ENCODE measurements around the gene PVALB. TPM values are rescaled to one million over a fixed set of nuclear protein-coding genes. Genes with fewer than 3 reads are reported as not detected.

PVALB gene
- total RNA-seq, 1 donor from 2014 or later, result not detected

GRCh38 chr22:36860017-36860416 lies 43.2 kb upstream of the PVALB start:
- no peak for TF ChIP-seq CTCF (IDR thresholded peaks at IDR 0.05)
- Mint-ChIP-seq H3K9me3 (ENCODE audit: unreplicated experiment) (no peaks in the 10 kb centered on the region), H3K36me3 (ENCODE audit: unreplicated experiment) (no peaks in the 10 kb centered on the region), H3K4me1 (ENCODE audit: unreplicated experiment) (peaks cover 4% of the 10 kb centered on the region), H3K4me3 (ENCODE audit: unreplicated experiment) (no peak overlapping the region), H3K27me3 (ENCODE audit: unreplicated experiment) (peaks cover 24% of the 10 kb centered on the region), H3K27ac (ENCODE audit: unreplicated experiment) (no peak overlapping the region)
- DNase-seq (ENCODE audit: extremely low spot score, unreplicated experiment), result no peak

GRCh38 chr22:36858966-36859365 lies 42.1 kb upstream of the PVALB start:
- H3K4me3 Mint-ChIP-seq (ENCODE audit: unreplicated experiment), result no peak overlapping the region
- DNase-seq (ENCODE audit: extremely low spot score, unreplicated experiment), result no peak
- H3K4me1 Mint-ChIP-seq (ENCODE audit: unreplicated experiment), result peaks cover 4% of the 10 kb centered on the region
- H3K27me3 Mint-ChIP-seq (ENCODE audit: unreplicated experiment), result peaks cover 25% of the 10 kb centered on the region
- no peaks in the 10 kb centered on the region for H3K9me3 Mint-ChIP-seq (ENCODE audit: unreplicated experiment)
- no peak for TF ChIP-seq CTCF (IDR thresholded peaks at IDR 0.05)
- H3K36me3 Mint-ChIP-seq (ENCODE audit: unreplicated experiment), result no peaks in the 10 kb centered on the region
- no peak overlapping the region for H3K27ac Mint-ChIP-seq (ENCODE audit: unreplicated experiment)

GRCh38 chr22:36858156-36858555 lies 41.3 kb upstream of the PVALB start:
- no peak overlapping the region for H3K27ac Mint-ChIP-seq (ENCODE audit: unreplicated experiment)
- peaks cover 6% of the 10 kb centered on the region for H3K4me1 Mint-ChIP-seq (ENCODE audit: unreplicated experiment)
- H3K4me3 Mint-ChIP-seq (ENCODE audit: unreplicated experiment), result no peak overlapping the region
- TF ChIP-seq CTCF (IDR thresholded peaks at IDR 0.05), result no peak
- H3K27me3 Mint-ChIP-seq (ENCODE audit: unreplicated experiment), result peaks cover 25% of the 10 kb centered on the region
- H3K9me3 Mint-ChIP-seq (ENCODE audit: unreplicated experiment), result no peaks in the 10 kb centered on the region
- H3K36me3 Mint-ChIP-seq (ENCODE audit: unreplicated experiment), result no peaks in the 10 kb centered on the region
- DNase-seq (ENCODE audit: extremely low spot score, unreplicated experiment), result no peak

GRCh38 chr22:36856792-36857135 lies 39.9 kb upstream of the PVALB start:
- H3K27me3 Mint-ChIP-seq (ENCODE audit: unreplicated experiment), result peaks cover 25% of the 10 kb centered on the region

GRCh38 chr22:36856121-36856791 lies 39.4 kb upstream of the PVALB start:
- H3K27ac Mint-ChIP-seq (ENCODE audit: unreplicated experiment), result no peak overlapping the region
- H3K9me3 Mint-ChIP-seq (ENCODE audit: unreplicated experiment), result no peaks in the 10 kb centered on the region
- TF ChIP-seq CTCF (IDR thresholded peaks at IDR 0.05), result peak; percentile 100
- peaks cover 26% of the 10 kb centered on the region for H3K27me3 Mint-ChIP-seq (ENCODE audit: unreplicated experiment)
- H3K36me3 Mint-ChIP-seq (ENCODE audit: unreplicated experiment), result no peaks in the 10 kb centered on the region
- peak; percentile 97 for DNase-seq (ENCODE audit: extremely low spot score, unreplicated experiment)
- H3K4me3 Mint-ChIP-seq (ENCODE audit: unreplicated experiment), result no peak overlapping the region
- peaks cover 6% of the 10 kb centered on the region for H3K4me1 Mint-ChIP-seq (ENCODE audit: unreplicated experiment)

More at GRCh38 chr22:36856792-36857135, 39.9 kb upstream of the PVALB start:
- TF ChIP-seq CTCF (IDR thresholded peaks at IDR 0.05), result no peak
- H3K4me1 Mint-ChIP-seq (ENCODE audit: unreplicated experiment), result peaks cover 6% of the 10 kb centered on the region
- H3K4me3 Mint-ChIP-seq (ENCODE audit: unreplicated experiment), result no peak overlapping the region
- DNase-seq (ENCODE audit: extremely low spot score, unreplicated experiment), result no peak
- H3K9me3 Mint-ChIP-seq (ENCODE audit: unreplicated experiment), result no peaks in the 10 kb centered on the region
- no peaks in the 10 kb centered on the region for H3K36me3 Mint-ChIP-seq (ENCODE audit: unreplicated experiment)
- H3K27ac Mint-ChIP-seq (ENCODE audit: unreplicated experiment), result no peak overlapping the region
